Ovary (tissue), 3 donors: ENCODE results near the gene FBXL4.

Experiments
- EP300 ChIP-seq: sonication (generic); formaldehyde crosslinking; IDR thresholded peaks from one replicate; pipeline ENCODE4 v1.6.1; 2017; ENCODE audit warnings: antibody characterized with exemption
- POLR2A ChIP-seq: fragments of 450-650 bp; IDR thresholded peaks from one replicate; pipeline ENCODE4 v1.6.1; 2017; ENCODE audit warnings: antibody characterized with exemption, mild to moderate bottlenecking, moderate library complexity
- TF ChIP-seq, protein P1 (sequence below), 3 donors: fragments of 450-650 bp in 2 of 3; fragments of 200-600 bp in 1 of 3; IDR thresholded peaks; one replicate each; pipeline versions ENCODE4 v1.5.1 to v1.8.0; 2016 to 2022; ENCODE audit warnings: antibody characterized with exemption in 3 of 3, mild to moderate bottlenecking in 1 of 3
- donor health status: DM: no; HTN: no; CAD: no.

DNA sequence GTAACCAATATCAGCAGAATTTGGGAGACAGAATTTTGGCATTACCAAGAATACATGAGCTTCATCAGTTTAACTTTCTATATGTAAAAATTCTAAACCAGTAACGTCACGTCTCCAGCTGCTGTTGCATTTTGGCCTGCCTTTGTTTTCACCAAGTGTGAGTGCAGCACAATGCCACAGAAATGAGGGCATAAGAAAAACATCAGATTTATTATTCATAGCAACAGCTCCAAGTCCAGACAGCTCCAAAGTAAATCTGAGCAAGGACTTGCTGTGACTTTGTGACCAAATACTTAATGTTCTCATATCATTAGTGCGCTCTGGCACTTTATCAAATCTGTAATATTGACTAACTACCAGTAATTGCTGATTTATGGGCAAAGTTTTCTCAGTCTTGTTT is 11.0 kb upstream of the FBXL4 start:
- TF ChIP-seq, protein P1, sequence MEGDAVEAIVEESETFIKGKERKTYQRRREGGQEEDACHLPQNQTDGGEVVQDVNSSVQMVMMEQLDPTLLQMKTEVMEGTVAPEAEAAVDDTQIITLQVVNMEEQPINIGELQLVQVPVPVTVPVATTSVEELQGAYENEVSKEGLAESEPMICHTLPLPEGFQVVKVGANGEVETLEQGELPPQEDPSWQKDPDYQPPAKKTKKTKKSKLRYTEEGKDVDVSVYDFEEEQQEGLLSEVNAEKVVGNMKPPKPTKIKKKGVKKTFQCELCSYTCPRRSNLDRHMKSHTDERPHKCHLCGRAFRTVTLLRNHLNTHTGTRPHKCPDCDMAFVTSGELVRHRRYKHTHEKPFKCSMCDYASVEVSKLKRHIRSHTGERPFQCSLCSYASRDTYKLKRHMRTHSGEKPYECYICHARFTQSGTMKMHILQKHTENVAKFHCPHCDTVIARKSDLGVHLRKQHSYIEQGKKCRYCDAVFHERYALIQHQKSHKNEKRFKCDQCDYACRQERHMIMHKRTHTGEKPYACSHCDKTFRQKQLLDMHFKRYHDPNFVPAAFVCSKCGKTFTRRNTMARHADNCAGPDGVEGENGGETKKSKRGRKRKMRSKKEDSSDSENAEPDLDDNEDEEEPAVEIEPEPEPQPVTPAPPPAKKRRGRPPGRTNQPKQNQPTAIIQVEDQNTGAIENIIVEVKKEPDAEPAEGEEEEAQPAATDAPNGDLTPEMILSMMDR (IDR thresholded peaks at IDR 0.05): no peak
- TF ChIP-seq POLR2A (no peak), EP300 (no peak)
